Fibroblast of upper back skin (primary cell): Measurements from ENCODE around the gene TRAPPC1.

Source experiments
- DNase-seq: peaks from one replicate; pipeline ENCODE4 v3.0.0-alpha.2; 2013

The TRAPPC1 gene

GRCh38 chr17:7897090-7897489 lies 34.7 kb downstream of the TRAPPC1 start:
- DNase-seq, result no peak

GRCh38 chr17:7894866-7895265 lies 36.9 kb downstream of the TRAPPC1 start:
- DNase-seq, result no peak

GRCh38 chr17:7894226-7894625 lies 37.5 kb downstream of the TRAPPC1 start:
- DNase-seq, result no peak

- DNase-seq, result no peak
Observed at GRCh38 chr17:7893187-7893880, 38.4 kb downstream of the TRAPPC1 start.

- peak; percentile 89 for DNase-seq
Observed at GRCh38 chr17:7889166-7889955, 42.4 kb downstream of the TRAPPC1 start.

GRCh38 chr17:7888184-7888920 lies 43.4 kb downstream of the TRAPPC1 start, which contains the start of gene CHD3:
Gene CHD3 (plus strand): TSS chr17:7888789. CDS start chr17:7889001, 212 bp downstream.
- DNase-seq, result no peak

- peak; percentile 100 for DNase-seq
Observed at GRCh38 chr17:7887482-7888183, 44.1 kb downstream of the TRAPPC1 start.

GRCh38 chr17:7887038-7887481 lies 44.7 kb downstream of the TRAPPC1 start:
- no peak for DNase-seq

GRCh38 chr17:7886227-7887037 lies 45.3 kb downstream of the TRAPPC1 start:
- DNase-seq, result peak; percentile 58

GRCh38 chr17:7885367-7886226 lies 46.1 kb downstream of the TRAPPC1 start:
- peak; percentile 53 for DNase-seq

GRCh38 chr17:7884581-7885366 lies 47.0 kb downstream of the TRAPPC1 start:
- DNase-seq, result peak; percentile 29

- DNase-seq, result peak; percentile 56
Observed at GRCh38 chr17:7883781-7884386, 47.9 kb downstream of the TRAPPC1 start.

GRCh38 chr17:7882629-7883028 lies 49.1 kb downstream of the TRAPPC1 start:
- no peak for DNase-seq

- DNase-seq, result no peak
Observed at GRCh38 chr17:7882068-7882467, 49.7 kb downstream of the TRAPPC1 start.

GRCh38 chr17:7881276-7882054 lies 50.3 kb downstream of the TRAPPC1 start:
- peak; percentile 38 for DNase-seq
